Measurements from ENCODE around the gene NR1D1. TPM values are rescaled to one million over a fixed set of nuclear protein-coding genes. Genes with fewer than 3 reads are reported as not detected.

The NR1D1 gene
- total and polyA plus RNA-seq, 2 experiments from 2014 or later = 2.4 to 5.4 TPM

GRCh38 chr17:40065769-40066510 is 34.4 kb downstream of the NR1D1 start:
- Histone ChIP-seq H3K36me3 (ENCODE audit: low read depth) (no peaks in the 10 kb centered on the region), H3F3A (ENCODE audit: insufficient read depth) (peaks cover 21% of the 10 kb centered on the region), H3K4me3 (peak overlapping the region; percentile 99; the same call in 1 of the 2 replicates), H3K9me2 (ENCODE audit: insufficient read depth) (no peaks in the 10 kb centered on the region), H3K4me1 (ENCODE audit: insufficient read depth) (peaks cover 44% of the 10 kb centered on the region), H3K9ac (peak overlapping the region; percentile 95; the same call in 1 of the 2 replicates), H2AFZ (no peak overlapping the region), H3K27ac (no peak overlapping the region), H3K4me2 (ENCODE audit: unreplicated experiment) (peak overlapping the region; percentile 96), H3K9me3 (ENCODE audit: low read depth) (no peaks in the 10 kb centered on the region), H3K79me2 (ENCODE audit: insufficient read depth) (peaks cover 66% of the 10 kb centered on the region), H4K20me1 (ENCODE audit: insufficient read depth) (peaks cover 6% of the 10 kb centered on the region; the same call in 1 of the 2 replicates), H3K27me3 (replicated peaks; ENCODE audit: insufficient read depth) (no peaks in the 10 kb centered on the region)
- in situ Hi-C loops (cut with MboI) = no loop called here
- 57 to 59% methylated on average over 9 to 11 of the region's 11 CpGs for WGBS, 2 experiments (ENCODE audit: low coverage in 1 of 2, low lambda C conversion rate in 2 of 2, missing lambda C conversion rate in 2 of 2)
- no peak for DNase-seq
- TF ChIP-seq EZH2phosphoT487 (IDR thresholded peaks at IDR 0.05; ENCODE audit: insufficient read depth, low read depth) = no peak
- no peak for TF ChIP-seq EZH2 (IDR thresholded peaks at IDR 0.05; ENCODE audit: insufficient read depth, poor library complexity, severe bottlenecking)

DNA sequence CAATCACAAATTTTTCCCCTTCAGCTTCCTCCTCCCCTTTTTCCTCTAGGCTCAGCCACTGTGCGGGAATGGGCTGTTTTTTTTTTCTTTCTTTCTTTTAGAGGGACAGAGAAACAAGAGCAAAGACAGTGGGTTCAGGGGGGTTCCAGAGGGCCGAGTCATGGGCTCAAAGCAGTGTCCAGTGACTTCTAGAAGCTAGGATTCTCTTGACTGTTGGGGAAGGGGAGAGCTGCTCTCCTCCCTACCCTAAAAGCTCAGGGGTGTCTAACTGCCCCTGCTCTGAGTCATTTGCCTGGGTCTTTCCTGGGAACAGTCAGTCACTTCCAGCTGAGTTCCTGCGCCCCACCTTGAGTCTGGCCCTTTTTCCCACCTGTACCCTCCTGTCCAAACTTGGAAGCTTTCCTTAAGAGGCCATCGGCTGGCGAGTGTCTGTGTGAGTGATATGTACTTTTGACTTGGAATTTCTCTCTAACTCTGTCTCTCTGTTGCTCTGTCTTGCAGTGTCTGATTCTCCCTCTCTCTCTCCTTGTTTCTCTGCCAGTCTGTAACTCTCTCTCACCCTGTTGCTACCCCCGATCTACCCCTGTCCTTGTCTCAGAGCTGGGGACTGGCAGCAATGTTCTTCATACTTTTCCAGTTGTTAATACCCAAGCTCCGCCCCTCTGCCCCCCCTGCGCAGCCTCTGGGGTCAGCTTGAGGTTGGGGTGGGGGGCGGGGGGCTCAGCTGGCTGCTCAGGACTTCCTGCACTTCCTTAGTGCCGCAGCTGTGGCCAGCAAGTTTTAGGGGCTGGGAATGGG is 35.2 kb downstream of the NR1D1 start:
- WGBS, 2 experiments (ENCODE audit: low coverage in 1 of 2, low lambda C conversion rate in 2 of 2, missing lambda C conversion rate in 2 of 2) = 10% methylated on average over 9 to 10 of the region's 10 CpGs
- no peaks in the 10 kb centered on the region for H3K9me2 ChIP-seq (ENCODE audit: insufficient read depth)
- DNase-seq = peak; percentile 38
- H3K27me3 ChIP-seq (replicated peaks; ENCODE audit: insufficient read depth) = no peaks in the 10 kb centered on the region
- H3K9me3 ChIP-seq (ENCODE audit: low read depth) = no peaks in the 10 kb centered on the region
- H3K79me2 ChIP-seq (ENCODE audit: insufficient read depth) = peaks cover 58% of the 10 kb centered on the region
- in situ Hi-C loops (cut with MboI) = no loop called here
- no peak for TF ChIP-seq EZH2 (IDR thresholded peaks at IDR 0.05; ENCODE audit: insufficient read depth, poor library complexity, severe bottlenecking)
- no peak for TF ChIP-seq EZH2phosphoT487 (IDR thresholded peaks at IDR 0.05; ENCODE audit: insufficient read depth, low read depth)
- H4K20me1 ChIP-seq (ENCODE audit: insufficient read depth) = peaks cover 6% of the 10 kb centered on the region; the same call in 1 of the 2 replicates
- no peak overlapping the region for H2AFZ ChIP-seq
- peak overlapping the region; percentile 96 for H3K4me2 ChIP-seq (ENCODE audit: unreplicated experiment)
- peaks cover 41% of the 10 kb centered on the region for H3K4me1 ChIP-seq (ENCODE audit: insufficient read depth)
- peaks cover 21% of the 10 kb centered on the region for H3F3A ChIP-seq (ENCODE audit: insufficient read depth)
- H3K27ac ChIP-seq = peak overlapping the region; percentile 11
- H3K4me3 ChIP-seq = peak overlapping the region; percentile 99
- H3K9ac ChIP-seq = peak overlapping the region; percentile 95
- no peaks in the 10 kb centered on the region for H3K36me3 ChIP-seq (ENCODE audit: low read depth)

- Histone ChIP-seq H3K4me2 (ENCODE audit: unreplicated experiment) (peak overlapping the region; percentile 96), H3K79me2 (ENCODE audit: insufficient read depth) (peaks cover 47% of the 10 kb centered on the region)
- peak; percentile 15 for DNase-seq
Observed at GRCh38 chr17:40063901-40064531, 36.4 kb downstream of the NR1D1 start.

DNA sequence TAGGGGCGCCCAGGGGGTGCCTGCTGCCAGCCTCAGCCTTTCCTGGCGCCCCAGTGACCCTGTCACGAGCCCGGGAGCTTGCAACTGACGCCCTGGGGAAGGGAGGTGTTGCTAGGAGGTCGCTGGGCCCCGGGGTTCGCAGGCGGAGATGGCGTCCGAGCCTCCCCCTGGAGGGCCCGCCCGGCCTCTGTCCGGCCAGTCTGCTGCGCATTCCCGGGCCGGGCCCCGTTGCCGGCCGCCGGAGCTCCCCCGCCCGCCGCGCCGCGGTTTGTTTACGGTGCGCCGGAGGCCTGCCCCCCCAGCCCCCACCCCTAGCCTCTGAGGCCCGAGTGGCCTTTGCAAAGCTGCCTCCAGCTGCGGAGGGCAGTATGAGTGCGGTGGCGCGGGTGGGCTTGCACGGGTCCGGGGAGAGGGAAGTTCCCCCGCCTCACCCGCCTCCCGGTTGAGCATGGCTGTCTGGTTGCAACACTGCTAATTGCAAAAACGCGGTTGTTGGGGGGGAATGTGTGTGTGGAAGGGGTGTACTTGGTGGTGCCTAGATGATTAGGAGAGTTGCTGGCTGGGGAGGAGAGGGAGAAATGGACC is 37.1 kb downstream of the NR1D1 start:
- Histone ChIP-seq H3K4me3 (peak overlapping the region; percentile 99), H3K9me3 (ENCODE audit: low read depth) (no peaks in the 10 kb centered on the region), H3K27me3 (replicated peaks; ENCODE audit: insufficient read depth) (no peaks in the 10 kb centered on the region), H3K9me2 (ENCODE audit: insufficient read depth) (no peaks in the 10 kb centered on the region), H4K20me1 (ENCODE audit: insufficient read depth) (peaks cover 6% of the 10 kb centered on the region; the same call in 1 of the 2 replicates), H3K9ac (peak overlapping the region; percentile 95), H3K4me1 (ENCODE audit: insufficient read depth) (peaks cover 25% of the 10 kb centered on the region), H3K36me3 (ENCODE audit: low read depth) (no peaks in the 10 kb centered on the region), H3F3A (ENCODE audit: insufficient read depth) (peaks cover 18% of the 10 kb centered on the region), H2AFZ (peak overlapping the region; percentile 95), H3K4me2 (ENCODE audit: unreplicated experiment) (peak overlapping the region; percentile 96), H3K79me2 (ENCODE audit: insufficient read depth) (peaks cover 42% of the 10 kb centered on the region), H3K27ac (no peak overlapping the region)
- in situ Hi-C loops (cut with MboI) = no loop called here
- no peak for TF ChIP-seq EZH2phosphoT487 (IDR thresholded peaks at IDR 0.05; ENCODE audit: insufficient read depth, low read depth)
- no peak for TF ChIP-seq EZH2 (IDR thresholded peaks at IDR 0.05; ENCODE audit: insufficient read depth, poor library complexity, severe bottlenecking)
- WGBS, 2 experiments (ENCODE audit: low coverage in 1 of 2, low lambda C conversion rate in 2 of 2, missing lambda C conversion rate in 2 of 2) = 0 to 4% methylated on average over 21 to 28 of the region's 42 CpGs
- DNase-seq = peak; percentile 59

More at GRCh38 chr17:40063901-40064531, 36.4 kb downstream of the NR1D1 start:
- H3K27me3 ChIP-seq (replicated peaks; ENCODE audit: insufficient read depth) = no peaks in the 10 kb centered on the region
- in situ Hi-C loops (cut with MboI) = no loop called here
- H3K9me3 ChIP-seq (ENCODE audit: low read depth) = no peaks in the 10 kb centered on the region
- H3K9me2 ChIP-seq (ENCODE audit: insufficient read depth) = no peaks in the 10 kb centered on the region
- no peaks in the 10 kb centered on the region for H3K36me3 ChIP-seq (ENCODE audit: low read depth)
- H3K27ac ChIP-seq = no peak overlapping the region; the same call in 1 of the 2 replicates
- peak overlapping the region; percentile 99 for H3K4me3 ChIP-seq
- peak overlapping the region; percentile 95 for H2AFZ ChIP-seq
- peaks cover 21% of the 10 kb centered on the region for H3F3A ChIP-seq (ENCODE audit: insufficient read depth)
- H3K4me1 ChIP-seq (ENCODE audit: insufficient read depth) = peaks cover 30% of the 10 kb centered on the region
- 7 to 11% methylated on average over 9 to 10 of the region's 10 CpGs for WGBS, 2 experiments (ENCODE audit: low coverage in 1 of 2, low lambda C conversion rate in 2 of 2, missing lambda C conversion rate in 2 of 2)
- TF ChIP-seq EZH2phosphoT487 (IDR thresholded peaks at IDR 0.05; ENCODE audit: insufficient read depth, low read depth) = no peak
- TF ChIP-seq EZH2 (IDR thresholded peaks at IDR 0.05; ENCODE audit: insufficient read depth, poor library complexity, severe bottlenecking) = no peak
- H3K9ac ChIP-seq = peak overlapping the region; percentile 95
- H4K20me1 ChIP-seq (ENCODE audit: insufficient read depth) = peaks cover 6% of the 10 kb centered on the region; the same call in 1 of the 2 replicates
